Measurements from ENCODE around the gene PLD5.

DNA sequence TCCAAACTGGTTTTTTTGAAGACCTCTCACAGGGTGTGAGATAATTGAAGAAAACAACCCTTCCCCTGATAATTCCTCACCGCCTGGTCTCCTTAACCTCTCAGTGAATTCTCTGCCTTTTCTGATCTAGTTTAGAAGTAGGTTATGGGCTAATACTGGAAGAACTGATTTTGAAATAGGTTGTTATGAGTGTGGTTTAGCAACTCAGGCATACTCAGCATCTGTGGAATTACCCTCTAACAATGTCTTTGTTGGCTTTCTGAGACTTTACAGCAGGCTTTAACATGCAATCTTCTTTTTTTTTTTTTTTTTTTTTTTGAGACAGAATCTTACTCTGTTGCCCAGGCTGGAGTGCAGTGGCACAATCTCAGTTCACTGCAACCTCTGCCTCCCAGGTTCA is 10.3 kb upstream of the PLD5 start:
- TF ChIP-seq, protein P1, sequence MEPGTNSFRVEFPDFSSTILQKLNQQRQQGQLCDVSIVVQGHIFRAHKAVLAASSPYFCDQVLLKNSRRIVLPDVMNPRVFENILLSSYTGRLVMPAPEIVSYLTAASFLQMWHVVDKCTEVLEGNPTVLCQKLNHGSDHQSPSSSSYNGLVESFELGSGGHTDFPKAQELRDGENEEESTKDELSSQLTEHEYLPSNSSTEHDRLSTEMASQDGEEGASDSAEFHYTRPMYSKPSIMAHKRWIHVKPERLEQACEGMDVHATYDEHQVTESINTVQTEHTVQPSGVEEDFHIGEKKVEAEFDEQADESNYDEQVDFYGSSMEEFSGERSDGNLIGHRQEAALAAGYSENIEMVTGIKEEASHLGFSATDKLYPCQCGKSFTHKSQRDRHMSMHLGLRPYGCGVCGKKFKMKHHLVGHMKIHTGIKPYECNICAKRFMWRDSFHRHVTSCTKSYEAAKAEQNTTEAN (CRISPR knock-in tag; conservative IDR thresholded peaks at IDR 0.05): no peak
- TF ChIP-seq, protein P2, sequence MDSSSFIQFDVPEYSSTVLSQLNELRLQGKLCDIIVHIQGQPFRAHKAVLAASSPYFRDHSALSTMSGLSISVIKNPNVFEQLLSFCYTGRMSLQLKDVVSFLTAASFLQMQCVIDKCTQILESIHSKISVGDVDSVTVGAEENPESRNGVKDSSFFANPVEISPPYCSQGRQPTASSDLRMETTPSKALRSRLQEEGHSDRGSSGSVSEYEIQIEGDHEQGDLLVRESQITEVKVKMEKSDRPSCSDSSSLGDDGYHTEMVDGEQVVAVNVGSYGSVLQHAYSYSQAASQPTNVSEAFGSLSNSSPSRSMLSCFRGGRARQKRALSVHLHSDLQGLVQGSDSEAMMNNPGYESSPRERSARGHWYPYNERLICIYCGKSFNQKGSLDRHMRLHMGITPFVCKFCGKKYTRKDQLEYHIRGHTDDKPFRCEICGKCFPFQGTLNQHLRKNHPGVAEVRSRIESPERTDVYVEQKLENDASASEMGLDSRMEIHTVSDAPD (CRISPR knock-in tag; IDR thresholded peaks at IDR 0.05): no peak
- no peak for TF ChIP-seq CEBPB (IDR thresholded peaks at IDR 0.05; ENCODE audit: borderline replicate concordance, low read depth, low read length)
